ENCODE measurements around the gene CTNND2.

Gene CTNND2

DNA sequence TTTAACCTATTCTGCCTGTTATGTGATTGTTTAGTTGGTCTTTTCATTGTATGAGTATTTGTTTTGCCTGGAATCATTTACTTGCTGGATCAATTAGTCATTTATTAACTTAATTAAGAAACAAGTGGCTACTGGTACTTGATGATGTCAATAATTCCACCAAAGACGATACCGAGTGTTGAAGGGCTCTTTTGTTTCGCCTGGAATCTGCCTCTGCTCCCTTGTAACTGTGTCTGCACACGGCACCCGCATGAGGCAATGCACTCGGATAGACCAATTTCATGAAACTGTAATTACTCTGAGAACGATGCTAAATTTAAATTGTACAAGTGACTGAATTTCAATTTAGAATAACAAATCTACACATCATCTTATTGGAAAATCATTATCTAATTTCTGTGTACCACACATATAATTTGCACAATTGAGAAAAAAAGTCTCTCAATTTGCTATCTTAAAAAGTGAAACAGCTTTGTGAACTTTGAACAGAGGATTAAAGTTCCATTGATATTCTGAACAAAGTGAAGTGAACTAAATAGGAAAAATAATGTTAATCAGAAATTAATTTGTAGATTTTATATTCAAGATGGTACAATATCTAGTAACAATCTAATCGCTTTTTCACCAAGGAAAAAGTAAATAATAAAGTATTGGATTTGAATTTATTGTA, 143.2 kb downstream of the CTNND2 start:
- no peak for DNase-seq

DNA sequence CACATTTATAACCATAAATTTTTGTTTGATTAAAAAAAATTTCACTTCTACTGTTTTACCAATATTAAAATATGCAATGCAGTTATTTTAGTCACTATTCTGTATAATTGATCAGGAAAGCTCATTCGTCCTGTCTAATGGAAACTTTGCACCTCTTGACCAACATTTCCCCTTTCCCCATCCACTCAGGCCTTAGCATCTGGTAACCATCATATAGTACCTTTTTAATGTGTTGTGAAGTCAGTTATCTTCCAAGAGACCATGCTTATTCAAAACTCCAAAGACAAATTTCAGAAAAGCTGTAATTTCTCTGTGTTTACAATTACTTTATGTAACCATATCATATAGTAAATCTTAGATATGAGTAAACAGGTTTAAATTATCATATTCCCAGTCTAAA, 145.9 kb downstream of the CTNND2 start:
- DNase-seq = no peak

DNA sequence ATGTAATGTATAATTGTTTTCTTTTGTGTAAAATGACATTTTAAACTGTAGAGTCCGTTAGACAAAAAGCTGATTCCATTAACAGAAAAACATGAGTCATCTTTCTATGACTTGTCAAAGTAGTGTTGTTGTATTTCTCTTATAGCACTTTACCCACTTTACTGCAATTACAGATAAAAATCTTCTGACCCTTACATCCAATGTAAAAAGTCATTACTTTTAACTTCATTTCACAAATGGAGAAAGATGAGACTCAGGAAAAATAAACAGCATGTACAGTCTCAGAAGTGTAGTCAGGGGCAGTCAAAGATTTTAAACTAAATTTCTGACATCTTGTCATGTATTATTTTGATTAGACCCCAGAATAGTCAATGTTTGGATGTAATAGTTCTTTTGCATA, 146.6 kb downstream of the CTNND2 start:
- no peak for DNase-seq

DNA sequence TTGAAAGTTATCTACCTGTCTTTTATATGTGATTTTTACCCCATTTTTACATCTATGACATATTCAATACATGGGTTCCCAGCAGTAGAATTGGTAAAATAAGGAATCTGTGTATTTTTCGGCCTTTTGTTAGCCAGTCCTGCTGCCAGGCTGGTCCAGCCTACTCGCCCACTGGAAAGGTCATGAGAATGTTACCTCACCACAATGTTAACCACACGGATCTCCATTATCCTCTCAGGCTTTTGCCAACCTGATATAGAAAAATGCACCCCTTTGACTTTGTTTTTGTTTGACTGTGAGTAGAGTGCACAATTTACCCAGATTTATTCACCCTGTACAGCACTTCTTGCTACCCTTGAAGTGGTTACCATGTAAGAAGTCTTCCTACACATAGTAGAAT, 167.2 kb downstream of the CTNND2 start:
- DNase-seq = no peak

DNA sequence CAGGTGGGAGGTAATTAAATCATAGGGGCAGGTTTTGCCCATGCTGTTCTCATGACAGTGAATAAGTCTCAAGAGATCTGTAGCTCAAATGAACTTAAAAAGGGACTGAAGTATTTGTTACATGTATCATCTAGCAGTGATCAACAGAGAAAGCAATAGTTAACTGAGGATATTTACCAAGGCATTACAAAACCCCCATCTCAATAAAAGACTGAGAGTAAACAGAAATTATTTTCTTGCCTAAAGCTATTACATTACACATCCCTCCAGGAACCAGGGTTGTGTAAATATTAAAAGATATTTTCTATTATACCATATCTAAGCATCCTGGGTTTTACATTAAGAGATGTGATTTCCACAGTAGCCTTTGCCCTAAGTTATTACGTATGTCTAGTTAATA, 169.9 kb downstream of the CTNND2 start:
- no peak for DNase-seq

DNA sequence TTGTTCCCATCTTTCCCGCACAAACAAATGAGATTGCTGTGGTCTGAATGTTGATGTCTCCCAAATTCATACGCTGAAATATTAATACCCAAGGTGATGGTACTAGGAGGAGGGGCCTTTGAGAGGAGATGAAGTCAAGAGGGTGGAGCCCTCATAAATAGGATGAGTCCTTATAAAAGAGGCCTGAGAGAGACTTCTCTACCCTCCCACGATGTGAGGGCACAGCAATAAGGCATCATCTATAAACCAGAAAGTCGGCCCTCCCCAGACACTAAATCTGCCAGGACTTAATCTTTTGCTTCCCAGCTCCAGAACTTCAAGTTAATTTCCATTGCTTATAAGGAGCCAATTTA, 170.4 kb downstream of the CTNND2 start:
- DNase-seq = no peak

DNA sequence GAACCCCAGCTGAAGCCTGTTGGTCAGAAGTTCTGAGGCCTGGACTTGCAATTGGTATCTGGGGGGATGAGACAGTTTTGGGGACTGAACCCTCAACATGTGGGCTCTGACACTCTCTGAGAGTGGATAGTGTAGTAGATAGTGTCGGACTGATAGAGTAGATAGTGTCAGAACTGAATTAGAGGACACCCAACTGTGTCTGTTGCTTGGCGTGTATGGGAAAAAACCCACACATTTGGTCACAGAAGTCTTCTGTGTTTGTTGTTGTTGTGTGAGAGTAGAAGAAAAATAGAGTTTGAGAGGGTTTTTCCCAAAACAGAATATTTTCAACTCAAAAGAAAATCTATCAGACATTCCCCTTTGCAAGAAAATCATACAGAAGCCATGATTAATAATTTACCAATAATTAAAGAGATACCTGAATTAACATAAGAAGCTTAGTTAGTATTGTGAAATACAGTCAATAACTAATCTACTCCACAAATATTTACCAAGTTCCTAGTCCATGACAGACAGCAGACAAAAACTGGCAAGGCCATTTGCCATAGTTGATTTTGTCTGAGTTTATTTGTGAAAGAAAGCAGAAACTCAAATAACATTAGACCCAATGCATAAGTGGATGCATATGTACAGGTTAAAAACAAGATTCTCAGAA, 170.9 kb downstream of the CTNND2 start:
- DNase-seq = no peak

DNA sequence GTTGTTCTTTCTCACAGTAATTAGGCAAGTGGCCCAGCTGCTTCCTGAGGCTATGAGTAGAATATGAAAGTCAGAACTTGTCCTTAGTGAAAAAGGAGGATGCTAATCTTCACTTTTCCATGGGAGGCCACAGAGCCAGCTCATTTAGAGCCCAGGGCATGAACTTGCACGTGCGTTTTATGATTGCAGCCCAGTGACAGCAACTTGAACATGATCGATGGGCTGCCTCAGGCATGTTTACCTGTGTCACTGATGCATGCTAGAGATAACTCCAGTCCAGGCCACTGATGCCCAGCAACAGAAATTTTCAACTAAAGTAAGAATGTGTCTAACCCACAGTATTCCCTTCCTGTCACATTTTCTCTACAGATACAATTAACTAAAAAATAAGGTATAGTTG, 179.3 kb downstream of the CTNND2 start:
- DNase-seq = no peak

DNA sequence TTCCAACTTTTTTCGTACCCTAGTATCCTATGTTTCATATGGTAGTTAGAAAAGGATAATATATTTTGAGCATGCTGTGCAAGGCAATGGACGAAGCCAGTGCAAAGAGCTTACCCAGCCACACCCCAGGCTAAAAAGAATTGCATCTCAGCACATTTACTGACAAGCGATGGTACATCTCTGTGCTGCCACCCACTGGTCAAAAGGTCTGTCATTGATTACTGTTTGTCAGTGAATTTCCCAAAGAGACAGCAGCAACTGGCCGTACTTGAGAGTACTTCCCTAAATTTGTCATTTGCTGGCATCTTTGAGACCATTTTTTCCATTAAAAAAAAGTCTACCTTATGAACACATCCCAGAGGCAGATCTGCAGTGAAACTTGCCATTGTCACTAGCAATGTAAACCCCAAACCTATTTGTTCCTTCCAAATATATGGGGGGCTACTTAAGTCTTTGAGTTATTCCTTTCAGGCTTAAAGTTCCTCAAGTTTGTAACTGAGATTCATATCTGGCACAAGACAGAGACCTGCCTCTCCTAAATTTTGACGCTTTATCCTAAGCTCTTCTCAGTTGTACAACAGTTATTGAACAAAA, 184.3 kb downstream of the CTNND2 start:
- DNase-seq = no peak

DNA sequence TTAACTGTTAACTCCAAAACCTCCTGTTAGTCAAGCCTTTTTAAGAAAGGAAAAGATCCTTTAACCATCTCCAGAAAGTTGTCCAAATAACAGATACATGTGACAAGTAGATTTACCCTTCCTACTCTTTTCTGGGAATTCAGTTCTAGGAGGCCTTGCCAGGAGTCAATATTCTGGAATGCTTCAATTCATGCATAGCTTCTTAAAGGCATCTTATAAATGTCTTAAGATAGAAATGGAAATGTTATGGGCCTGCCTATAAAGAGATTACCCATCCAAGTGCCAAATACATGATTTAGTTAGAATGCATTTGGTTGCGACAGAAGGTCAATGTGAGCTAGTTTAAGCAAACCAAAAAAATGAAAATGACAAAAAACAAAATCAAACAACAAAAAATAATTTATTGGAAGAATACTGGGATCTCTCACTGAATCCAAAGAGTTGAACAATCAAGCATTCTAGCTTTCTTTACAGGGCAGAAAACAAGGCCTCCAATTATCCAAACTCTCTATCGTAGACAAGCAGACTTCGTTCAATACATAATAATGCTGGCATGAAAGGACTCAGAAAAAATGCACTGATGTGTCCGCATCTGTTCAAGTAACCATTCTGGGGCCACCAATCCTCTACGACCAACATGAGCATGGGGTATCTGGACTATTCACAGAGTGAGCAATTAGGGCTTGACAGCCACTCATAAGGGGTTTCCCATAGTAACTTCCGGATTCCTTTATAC, 188.6 kb downstream of the CTNND2 start:
- no peak for DNase-seq

DNA sequence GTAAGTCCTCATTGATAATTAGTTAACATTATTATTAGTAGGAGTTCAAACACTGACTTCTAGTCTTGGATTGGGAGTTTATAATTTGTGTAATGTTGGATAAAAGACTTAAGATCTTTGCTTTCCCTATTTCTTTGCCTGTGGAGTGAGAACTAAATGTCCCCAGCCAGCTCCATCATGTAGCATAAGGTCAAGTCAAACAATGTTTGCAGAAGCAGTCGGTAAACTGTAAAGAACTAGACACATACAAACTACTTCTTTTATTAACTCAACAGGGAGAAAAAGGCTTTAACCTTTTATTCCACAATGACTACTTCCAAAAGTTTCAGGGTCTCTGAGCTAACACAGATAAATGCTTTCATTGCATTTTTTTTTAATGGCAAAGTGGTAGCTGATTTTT, 192.3 kb downstream of the CTNND2 start:
- DNase-seq = no peak

DNA sequence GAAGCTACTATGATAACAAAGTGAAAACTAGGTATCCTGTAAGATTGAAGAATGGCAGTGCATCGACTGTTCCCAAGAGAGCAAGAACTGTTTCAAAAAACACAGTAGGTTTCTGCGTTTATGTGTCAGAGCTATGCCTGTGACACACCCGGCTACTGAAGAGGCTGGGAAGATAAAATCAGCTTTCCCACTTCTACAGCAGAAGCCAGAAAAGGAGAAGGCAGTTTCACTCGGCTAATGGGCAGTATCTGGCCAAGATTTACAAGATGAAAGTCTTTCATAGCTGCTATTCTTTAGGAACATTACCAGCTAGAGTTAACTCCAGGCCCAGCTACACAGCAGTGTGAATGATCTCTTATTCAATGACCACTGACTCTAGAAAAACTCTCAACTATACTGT, 195.2 kb downstream of the CTNND2 start:
- DNase-seq = no peak

DNA sequence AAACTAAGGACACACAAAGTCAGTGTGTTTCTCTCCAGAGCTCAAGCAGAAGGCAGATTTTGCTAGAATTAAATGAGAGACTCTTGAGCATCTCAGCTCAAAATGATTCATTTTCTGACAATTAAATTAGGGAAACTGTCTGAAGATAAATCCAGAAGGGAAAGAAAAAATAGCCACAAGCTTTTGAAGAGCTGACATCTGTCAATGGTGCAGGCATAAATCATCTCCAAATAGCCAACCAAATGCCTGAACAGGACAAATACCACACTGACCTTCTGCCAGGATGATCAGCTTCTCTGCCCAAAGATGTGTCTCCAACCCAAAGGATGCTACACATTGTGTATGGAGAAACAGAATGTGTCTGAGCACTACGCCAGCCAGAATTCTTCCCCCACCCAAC, 199.3 kb downstream of the CTNND2 start:
- no peak for DNase-seq

DNA sequence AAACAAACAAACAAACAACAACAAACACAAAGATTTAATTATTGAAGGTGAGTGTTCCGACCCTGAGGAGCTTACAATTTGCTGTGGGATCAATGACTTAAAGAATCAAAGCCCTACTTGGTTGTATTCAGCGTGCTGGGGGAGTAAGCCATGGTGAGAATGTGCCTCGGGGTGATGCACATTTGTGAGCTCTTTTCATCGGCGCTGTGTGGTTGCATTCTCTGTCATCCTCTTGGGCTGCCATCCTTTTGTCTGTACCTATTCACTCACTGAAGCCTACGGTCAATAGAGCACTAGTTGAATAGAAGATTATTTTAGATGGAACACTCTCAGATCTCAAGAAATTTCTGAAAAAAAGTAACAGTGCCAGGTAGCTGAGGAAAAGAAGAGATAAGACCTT, 203.9 kb downstream of the CTNND2 start:
- no peak for DNase-seq

DNA sequence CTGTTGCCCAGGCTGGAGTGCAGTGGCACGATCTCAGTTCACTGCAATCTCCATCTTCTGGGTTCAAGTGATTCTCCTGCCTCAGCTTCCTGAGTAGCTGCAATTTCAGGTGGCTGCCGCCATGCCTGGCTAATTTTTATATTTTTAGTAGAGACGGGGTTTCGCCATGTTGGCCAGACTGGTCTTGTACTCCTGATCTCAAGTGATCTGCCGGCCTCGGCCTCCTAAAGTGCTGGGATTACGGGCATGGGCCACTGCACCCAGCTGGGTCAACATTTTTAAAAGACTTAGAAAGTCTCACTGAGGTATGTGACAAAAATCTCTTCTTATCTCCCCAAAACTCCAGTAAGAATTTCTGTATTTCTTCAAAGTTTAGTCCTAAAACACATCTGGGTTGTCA, 211.6 kb downstream of the CTNND2 start:
- no peak for DNase-seq

DNA sequence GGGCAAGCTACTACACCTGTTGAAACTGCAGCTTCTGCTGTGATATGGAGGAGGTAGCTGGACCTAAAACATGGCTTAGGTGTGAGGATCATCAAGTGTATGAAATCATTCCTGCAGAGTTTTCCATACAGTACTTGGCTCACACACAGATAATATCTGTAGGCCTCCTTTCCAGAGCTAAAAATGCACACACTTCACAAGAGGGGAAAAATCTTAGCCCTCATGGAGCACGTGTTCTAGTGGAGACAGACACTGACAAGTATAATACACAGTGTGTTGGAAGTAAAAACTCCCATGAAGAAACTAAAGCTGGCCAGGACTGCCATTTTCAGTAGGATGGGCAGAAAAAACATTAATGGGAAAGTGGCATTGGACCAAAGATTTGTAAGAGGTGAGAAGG, 216.7 kb downstream of the CTNND2 start:
- no peak for DNase-seq

DNA sequence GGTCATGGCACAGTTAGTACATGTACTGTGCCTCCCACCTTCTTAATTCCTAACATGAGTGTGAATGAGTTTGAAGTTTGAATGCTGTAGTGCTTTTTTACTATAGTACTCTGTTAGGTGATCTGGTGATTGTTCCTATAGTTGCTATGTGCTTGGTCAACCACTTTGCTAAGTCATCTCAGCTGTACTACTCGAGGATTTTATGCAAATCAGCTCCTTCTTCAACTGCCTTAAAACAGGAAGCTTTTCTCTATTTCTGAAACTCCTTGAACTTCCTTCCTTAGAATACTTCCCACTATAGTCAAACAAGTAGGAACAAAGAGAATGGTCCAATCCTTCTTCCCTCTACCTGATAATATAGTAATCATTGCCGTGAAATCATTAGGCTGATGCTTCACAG, 219.6 kb downstream of the CTNND2 start:
- DNase-seq = no peak

DNA sequence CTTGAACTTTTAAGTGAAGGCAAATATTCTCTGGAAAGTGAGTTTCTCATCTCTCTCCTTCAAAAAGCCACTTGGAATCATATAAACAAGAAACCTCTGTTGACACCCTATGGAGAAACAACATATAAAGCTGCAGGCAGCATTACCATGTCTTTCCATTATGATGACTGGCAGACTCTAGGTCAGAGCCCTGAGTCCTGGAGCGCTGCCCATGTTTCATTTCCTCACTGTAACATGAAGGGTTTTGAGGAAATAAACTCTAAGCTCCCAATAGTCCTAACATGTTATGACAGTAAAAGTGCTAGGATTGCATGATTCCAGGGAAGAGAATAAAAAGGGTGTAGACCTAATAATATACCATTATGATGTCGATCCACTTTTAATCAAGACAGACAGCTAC, 220.6 kb downstream of the CTNND2 start:
- DNase-seq = no peak

DNA sequence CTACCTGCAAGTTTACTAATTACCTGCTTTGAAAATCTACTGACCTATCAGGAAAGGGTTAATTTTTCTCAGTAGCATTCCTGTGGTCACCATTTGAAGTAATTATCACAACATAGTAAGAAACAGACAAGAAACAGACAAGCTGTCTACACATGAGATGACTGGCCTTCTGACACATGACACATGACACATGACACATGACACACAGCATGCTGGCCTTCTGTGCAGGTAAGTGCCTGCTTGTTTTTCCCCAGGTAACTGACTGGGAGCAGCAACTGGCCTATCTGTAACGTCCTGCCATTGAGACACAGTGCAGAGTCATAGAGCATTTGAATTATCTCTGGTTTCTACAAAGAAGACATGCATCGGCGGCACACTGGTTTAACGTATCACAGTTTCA, 222.4 kb downstream of the CTNND2 start:
- DNase-seq = no peak

DNA sequence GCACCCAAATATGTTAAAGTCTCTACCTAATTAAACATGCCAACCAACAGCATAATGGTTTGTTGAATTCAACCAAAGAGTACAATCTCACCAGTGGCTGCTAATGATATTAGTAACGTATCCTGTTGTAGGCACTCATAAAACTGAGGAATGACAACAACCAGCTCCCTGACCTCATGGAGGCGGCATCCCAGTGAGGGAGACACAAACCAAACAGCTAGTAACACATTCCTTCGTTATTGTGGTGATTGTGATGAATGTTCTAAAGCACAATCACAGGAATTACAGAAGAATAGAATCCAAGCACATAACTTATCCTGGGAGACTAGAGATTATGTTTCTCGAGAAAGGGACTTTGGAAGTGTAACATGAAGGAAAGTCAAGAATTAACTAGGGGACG, 224.6 kb downstream of the CTNND2 start:
- no peak for DNase-seq

DNA sequence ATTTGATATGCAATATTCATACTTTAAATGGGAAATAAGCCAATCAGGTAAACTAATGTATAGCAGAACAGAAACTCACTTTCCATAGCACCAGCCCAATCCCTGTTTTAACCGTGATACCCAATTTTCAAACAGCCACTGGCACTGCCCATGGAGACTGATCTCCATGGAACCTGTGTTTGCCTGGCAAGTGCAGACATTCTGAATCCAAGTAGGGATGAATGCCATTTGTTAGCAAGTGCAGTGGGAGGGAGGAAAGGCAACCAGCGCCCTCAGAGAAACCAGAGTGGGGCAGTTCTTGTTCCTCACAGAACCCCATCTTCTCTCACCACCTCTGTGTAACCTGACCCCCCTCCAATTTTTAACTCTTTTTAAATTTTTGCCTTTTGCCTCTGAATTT, 229.1 kb downstream of the CTNND2 start:
- no peak for DNase-seq

DNA sequence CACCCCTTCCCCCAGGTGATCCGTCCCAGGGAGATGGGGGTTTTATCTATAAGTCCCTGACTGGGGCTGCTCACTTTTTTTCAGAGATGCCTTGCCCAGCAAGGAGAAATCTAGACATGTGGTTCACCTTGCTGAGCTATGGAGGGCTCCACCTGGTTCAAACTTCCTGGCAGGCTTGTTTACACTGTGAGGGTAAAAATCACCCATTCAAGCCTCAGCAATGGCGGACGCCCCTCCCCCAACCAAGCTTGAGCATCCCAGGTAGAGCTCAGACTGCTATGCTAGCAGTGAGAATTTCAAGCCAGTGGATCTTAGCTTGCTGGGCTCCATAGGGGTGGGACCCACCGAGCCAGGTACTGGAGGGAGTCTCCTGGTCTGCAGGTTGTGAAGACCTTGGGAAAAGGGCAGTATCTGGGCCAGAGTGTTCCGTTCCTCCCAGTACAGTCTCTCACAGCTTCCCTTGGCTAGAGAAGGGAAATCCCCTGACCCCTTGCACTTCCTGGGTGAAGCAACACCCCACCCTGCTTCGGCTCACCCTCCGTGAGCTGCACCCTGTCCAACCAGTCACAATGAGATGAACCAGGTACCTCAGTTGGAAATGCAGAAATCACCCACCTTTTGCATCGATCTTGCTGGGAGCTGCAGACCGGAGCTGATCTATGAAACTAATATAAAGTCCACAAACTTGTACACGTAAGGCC, 231.7 kb downstream of the CTNND2 start:
- no peak for DNase-seq

DNA sequence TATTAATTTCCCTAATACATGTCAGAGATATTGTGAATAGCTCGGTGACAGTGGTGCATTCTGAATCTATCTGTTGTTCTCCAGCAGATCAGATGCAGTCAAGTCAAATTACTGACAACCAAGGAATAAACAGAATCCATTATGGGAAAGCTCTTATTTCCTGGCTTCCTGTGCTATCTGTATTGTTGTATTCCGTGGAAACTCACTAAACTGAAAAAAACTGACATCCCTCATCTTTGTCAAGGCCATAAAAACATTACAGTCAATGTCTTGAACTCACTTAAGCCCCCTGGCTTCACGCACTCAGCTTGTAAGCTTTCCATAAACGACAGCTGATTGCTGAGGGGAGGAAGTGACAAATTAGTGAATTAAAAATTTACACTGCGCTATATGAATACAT, 245.9 kb downstream of the CTNND2 start:
- no peak for DNase-seq

DNA sequence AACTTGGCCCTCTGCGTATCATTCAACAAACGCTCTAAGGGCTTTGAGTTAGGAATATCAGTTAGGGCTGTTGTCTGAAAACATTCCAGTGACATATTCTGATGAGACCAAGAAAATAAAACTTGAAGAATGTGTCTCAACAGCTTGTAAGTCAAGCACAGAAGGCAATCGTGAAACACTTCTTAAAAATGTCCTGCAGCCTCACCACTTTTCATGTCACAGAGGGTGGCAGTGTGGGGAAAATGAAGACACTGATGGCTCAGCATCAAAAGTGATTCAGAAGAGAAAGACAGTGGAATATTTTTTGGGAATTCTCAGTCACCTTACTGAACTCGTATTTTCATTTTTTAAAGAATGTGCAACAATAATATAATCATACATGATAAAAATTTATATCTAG, 247.3 kb downstream of the CTNND2 start:
- DNase-seq = no peak
